K562 (cell line): ENCODE results near the gene SLC6A8. TPM values are rescaled to one million over a fixed set of nuclear protein-coding genes. Genes with fewer than 3 reads are reported as not detected.

ENCODE experiments used
- ATAC-seq: fragments of 200-7000 bp; cut with Tn5 transposase; 3 replicates; pipeline ENCODE4 v1.9.1; 2020; ENCODE audit warnings: moderate library complexity
- BruUV-seq: library from RNA; stranded (reverse); fragments of 400-500 nt; replicated peaks from 2 replicates; lab custom pipeline; 2021; lab: Mats Ljungman, UMichigan
- CTCF ChIA-PET: fragments of 300-600 bp; formaldehyde crosslinking; extraction: SDS; loops from one replicate; lab custom pipeline; 2021; ENCODE audit warnings: low intra/inter-chr PET ratio; lab: Yijun Ruan, JAX
- POLR2A ChIA-PET: fragments of 300-600, 350-650 bp; sonication (Branson Sonifier 250); formaldehyde crosslinking; extraction: SDS; loops from one replicate; lab custom pipeline; 2021; ENCODE audit warnings: antibody characterized with exemption, inconsistent platforms; lab: Yijun Ruan, JAX
- DNase-seq, 4 experiments: peaks; one replicate each; pipeline versions ENCODE4 v3.0.0 to v3.0.0-alpha.2; 2011 to 2018; ENCODE audit warnings: low spot score in 3 of 4, mixed read lengths in 3 of 4; ENCODE audit errors: extremely low read depth in 1 of 4
- FAIRE-seq: peaks from 2 replicates; lab custom pipeline; 2011; peaks lifted over from hg19 to GRCh38; lab: Jason Lieb, UNC
- H2AFZ ChIP-seq: 2 replicates; pipeline ENCODE4 v1.6.0; 2011; ENCODE audit warnings: low read depth, low read length, control low read depth, inconsistent platforms
- H3K27ac ChIP-seq: fragments of 200-600 bp; 3 replicates; pipeline ENCODE4 v1.8.0; 2011; ENCODE audit warnings: low read depth, mild to moderate bottlenecking, control low read depth, inconsistent platforms, low read length, moderate library complexity, mixed read lengths; ENCODE audit errors: extremely low read depth
- H3K27me3 ChIP-seq, 2 experiments: fragments of 300-600 bp in 1 of 2; 2 replicates in 1 of 2; 3 replicates in 1 of 2; pipeline versions ENCODE4 v1.6.0 to v1.8.0; 2011; ENCODE audit warnings: inconsistent platforms in 2 of 2, low read length in 2 of 2, mild to moderate bottlenecking in 1 of 2, mixed read lengths in 1 of 2, moderate library complexity in 1 of 2; ENCODE audit not compliant: control insufficient read depth in 2 of 2, insufficient read depth in 2 of 2
- H3K36me3 ChIP-seq: fragments of 300-600 bp; 3 replicates; pipeline ENCODE4 v1.8.0; 2011; ENCODE audit warnings: mild to moderate bottlenecking, low read length, inconsistent platforms; ENCODE audit not compliant: control insufficient read depth, insufficient read depth
- H3K4me1 ChIP-seq, 2 experiments: fragments of 200-600 bp in 1 of 2; replicated peaks in 1 of 2; 2 replicates in 1 of 2; 3 replicates in 1 of 2; pipeline versions ENCODE4 v1.5.1 to v1.8.0; 2011; ENCODE audit warnings: inconsistent platforms in 2 of 2, low read length in 2 of 2, mild to moderate bottlenecking in 1 of 2, mixed read lengths in 1 of 2, moderate library complexity in 1 of 2; ENCODE audit not compliant: control insufficient read depth in 2 of 2, insufficient read depth in 2 of 2
- H3K4me2 ChIP-seq: 2 replicates; pipeline ENCODE4 v1.6.1; 2011; ENCODE audit warnings: low read length, control low read depth, inconsistent platforms, mixed read lengths; ENCODE audit not compliant: insufficient read depth
- H3K4me3 ChIP-seq: fragments of 200-600 bp; sonication (generic), shearing (Covaris generic); 2 replicates; pipeline ENCODE4 v1.5.1; 2016; ENCODE audit warnings: control low read depth, inconsistent platforms
- H3K79me2 ChIP-seq: fragments of 200-600 bp; 3 replicates; pipeline ENCODE4 v1.8.0; 2011; ENCODE audit warnings: low read length, inconsistent platforms; ENCODE audit not compliant: control insufficient read depth, insufficient read depth
- H3K9ac ChIP-seq, 2 experiments: 2 replicates each; pipeline versions ENCODE4 v1.6.0 to v1.6.1; 2011; ENCODE audit warnings: low read depth in 2 of 2, low read length in 2 of 2, control low read depth in 1 of 2, inconsistent platforms in 1 of 2, mild to moderate bottlenecking in 1 of 2, mixed read lengths in 1 of 2; ENCODE audit not compliant: insufficient read depth in 1 of 2
- H3K9me1 ChIP-seq: one replicate; pipeline ENCODE4 v1.6.0; 2011; ENCODE audit warnings: inconsistent platforms, mild to moderate bottlenecking, low read length, moderate library complexity; ENCODE audit not compliant: control insufficient read depth, insufficient read depth
- H3K9me3 ChIP-seq: replicated peaks from 2 replicates; pipeline ENCODE4 v1.5.1; 2011; ENCODE audit warnings: low read depth, low read length, inconsistent platforms; ENCODE audit not compliant: control insufficient read depth, insufficient read depth
- H4K20me1 ChIP-seq: replicated peaks from 2 replicates; pipeline ENCODE4 v1.6.1; 2011; ENCODE audit warnings: low read length, inconsistent platforms, mixed read lengths; ENCODE audit not compliant: control insufficient read depth, insufficient read depth
- BCL6 ChIP-seq: fragments of 250-450 bp; sonication (Bioruptor Pico); IDR thresholded peaks from 2 replicates; pipeline ENCODE4 v1.4.0; 2020
- FOXK1 ChIP-seq: sonication (generic); formaldehyde crosslinking; IDR thresholded peaks from 2 replicates; pipeline ENCODE4 v1.8.0; 2022; ENCODE audit warnings: missing genetic modification reagents, mild to moderate bottlenecking, borderline replicate concordance
- MCM3 ChIP-seq: fragments of 450-650 bp; IDR thresholded peaks from 2 replicates; pipeline ENCODE4 v1.6.1; 2016
- POLR2AphosphoS5 ChIP-seq: IDR thresholded peaks from 2 replicates; pipeline ENCODE4 v1.6.1; 2011; ENCODE audit warnings: mild to moderate bottlenecking, low read depth, low read length, moderate library complexity; ENCODE audit not compliant: control insufficient read depth, insufficient read depth
- POLR2G ChIP-seq: fragments of 200-400 bp; formaldehyde crosslinking; IDR thresholded peaks from 2 replicates; pipeline ENCODE4 v1.6.1; 2017; ENCODE audit warnings: low read depth, mild to moderate bottlenecking, antibody characterized with exemption, low read length, moderate library complexity
- PURB ChIP-seq: sonication (generic); formaldehyde crosslinking; IDR thresholded peaks from 2 replicates; pipeline ENCODE4 v1.9.0; 2021; ENCODE audit warnings: low read depth, mild to moderate bottlenecking, missing genetic modification reagents
- RBFOX2 ChIP-seq: fragments of 200-400 bp; formaldehyde crosslinking; IDR thresholded peaks from 2 replicates; pipeline ENCODE4 v1.6.1; 2017; ENCODE audit warnings: low read depth, mild to moderate bottlenecking, low read length, moderate library complexity
- THRAP3 ChIP-seq: fragments of 450-650 bp; IDR thresholded peaks from 2 replicates; pipeline ENCODE4 v1.6.1; 2016; ENCODE audit warnings: mild to moderate bottlenecking, inconsistent platforms, borderline replicate concordance
- ZNF282 ChIP-seq: sonication (generic); formaldehyde crosslinking; IDR thresholded peaks from 2 replicates; pipeline ENCODE4 v1.8.1; 2023; ENCODE audit warnings: missing genetic modification reagents
- whole genome bisulfite sequencing: fragments of 100-300 bp; shearing (Covaris generic); methylation state at CpG from one replicate; pipeline ENCODE4 v1.1.6; 2016; ENCODE audit warnings: low coverage, mixed read lengths; ENCODE audit not compliant: insufficient coverage; ENCODE audit errors: missing lambda C conversion rate; 5-methylcytosine and 5-hydroxymethylcytosine counted together
- in situ Hi-C: fragments of 300-500 bp; cut with MboI; formaldehyde crosslinking; loops from 4 replicates; pipeline ENCODE4 v1.15.0; 2018; ENCODE audit warnings: inconsistent platforms, mixed read lengths
- intact Hi-C: fragments of 100-400 bp; cut with micrococcal nuclease; formaldehyde crosslinking; loops from 2 replicates; pipeline ENCODE4 v1.14.2; 2022
- polyA plus RNA-seq, 8 experiments: library from polyadenylated mRNA; depleted of rRNA in 4 of 8; stranded (reverse) in 5 of 8; unstranded in 3 of 8; fragments of >200 nt; fragmentation: Nextera tagmentation in 2 of 8; fragmentation: Illumina TruSeq in 1 of 8; extraction: Ambion mirVana in 2 of 8; extraction: Trizol in 1 of 8; gene quantifications; 2 replicates each; pipeline versions ENCODE4 v1.2.1 to v1.2.3, GENCODE V29; 2011 to 2014; ENCODE audit warnings: inconsistent platforms in 1 of 8, missing spikeins in 1 of 8
- total RNA-seq, 7 experiments: library from RNA; depleted of rRNA in 6 of 7; stranded (reverse); fragments of >200 nt in 6 of 7; fragmentation: Illumina TruSeq in 2 of 7; extraction: Trizol in 2 of 7; gene quantifications; 2 replicates each; pipeline versions ENCODE4 v1.2.1 to v1.2.3, GENCODE V29; 2011 to 2021; ENCODE audit warnings: low replicate concordance in 1 of 7
- TF ChIP-seq, protein P1 (sequence below): sonication (generic); formaldehyde crosslinking; IDR thresholded peaks from 2 replicates; pipeline ENCODE4 v1.8.1; 2023; ENCODE audit warnings: missing genetic modification reagents, mild to moderate bottlenecking, borderline replicate concordance
- TF ChIP-seq, protein P2 (sequence below): fragments of 200-800 bp; sonication (Bioruptor generic); IDR thresholded peaks from 2 replicates; pipeline ENCODE4 v1.6.1; 2017; ENCODE audit warnings: missing genetic modification characterization, missing compliant biosample characterization

Gene SLC6A8
- total and polyA plus RNA-seq, 9 of the 15 experiments (the other 6 are each of a cell fraction or from before 2014, with no cell fraction given), result 0.68 to 144 (median 34.3) TPM

GRCh38 chrX:153696100-153696499, 8.4 kb downstream of the SLC6A8 start:
- Histone ChIP-seq H3K9me3 (no peaks in the 10 kb centered on the region), H3K9me1 (peaks cover 4% of the 10 kb centered on the region), H3K79me2 (peaks cover 11% of the 10 kb centered on the region; the same call in 2 of the 3 replicates), H3K36me3 (peaks cover 63% of the 10 kb centered on the region; the same call in 1 of the 3 replicates), H3K9ac (no peak overlapping the region; a peak in 1 of 4 replicates), H3K27me3 (no peaks in the 10 kb centered on the region), H3K4me2 (no peak overlapping the region), H3K4me1 (peaks cover 0 to 45% of the 10 kb centered on the region in 2 experiments; a peak in 3 of 5 replicates), H4K20me1 (peaks cover 5% of the 10 kb centered on the region; the same call in 1 of the 2 replicates), H3K27ac (no peak overlapping the region), H2AFZ (no peak overlapping the region), H3K4me3 (no peak overlapping the region)
- BruUV-seq, result TSS peak; percentile 29
- 85% methylated on average over 14 of the region's 15 CpGs for WGBS
- in situ Hi-C loops (no loop called here), intact Hi-C loops (no loop called here)
- ChIA-PET CTCF (no interaction called here), POLR2A (interaction anchor here (1.6 kb wide), 1 partner anchor 12 kb away, joined by 4 read pairs; no protein-coding TSS in a partner anchor)
- FAIRE-seq (no peak), ATAC-seq (peak; percentile 2; the same call in 1 of the 3 replicates), DNase-seq (no peak)
- no peak for TF ChIP-seq ZNF282 (CRISPR knock-in tag)
- TF ChIP-seq PURB (CRISPR knock-in tag), result no peak
- no peak for TF ChIP-seq MCM3
- TF ChIP-seq, protein P1, sequence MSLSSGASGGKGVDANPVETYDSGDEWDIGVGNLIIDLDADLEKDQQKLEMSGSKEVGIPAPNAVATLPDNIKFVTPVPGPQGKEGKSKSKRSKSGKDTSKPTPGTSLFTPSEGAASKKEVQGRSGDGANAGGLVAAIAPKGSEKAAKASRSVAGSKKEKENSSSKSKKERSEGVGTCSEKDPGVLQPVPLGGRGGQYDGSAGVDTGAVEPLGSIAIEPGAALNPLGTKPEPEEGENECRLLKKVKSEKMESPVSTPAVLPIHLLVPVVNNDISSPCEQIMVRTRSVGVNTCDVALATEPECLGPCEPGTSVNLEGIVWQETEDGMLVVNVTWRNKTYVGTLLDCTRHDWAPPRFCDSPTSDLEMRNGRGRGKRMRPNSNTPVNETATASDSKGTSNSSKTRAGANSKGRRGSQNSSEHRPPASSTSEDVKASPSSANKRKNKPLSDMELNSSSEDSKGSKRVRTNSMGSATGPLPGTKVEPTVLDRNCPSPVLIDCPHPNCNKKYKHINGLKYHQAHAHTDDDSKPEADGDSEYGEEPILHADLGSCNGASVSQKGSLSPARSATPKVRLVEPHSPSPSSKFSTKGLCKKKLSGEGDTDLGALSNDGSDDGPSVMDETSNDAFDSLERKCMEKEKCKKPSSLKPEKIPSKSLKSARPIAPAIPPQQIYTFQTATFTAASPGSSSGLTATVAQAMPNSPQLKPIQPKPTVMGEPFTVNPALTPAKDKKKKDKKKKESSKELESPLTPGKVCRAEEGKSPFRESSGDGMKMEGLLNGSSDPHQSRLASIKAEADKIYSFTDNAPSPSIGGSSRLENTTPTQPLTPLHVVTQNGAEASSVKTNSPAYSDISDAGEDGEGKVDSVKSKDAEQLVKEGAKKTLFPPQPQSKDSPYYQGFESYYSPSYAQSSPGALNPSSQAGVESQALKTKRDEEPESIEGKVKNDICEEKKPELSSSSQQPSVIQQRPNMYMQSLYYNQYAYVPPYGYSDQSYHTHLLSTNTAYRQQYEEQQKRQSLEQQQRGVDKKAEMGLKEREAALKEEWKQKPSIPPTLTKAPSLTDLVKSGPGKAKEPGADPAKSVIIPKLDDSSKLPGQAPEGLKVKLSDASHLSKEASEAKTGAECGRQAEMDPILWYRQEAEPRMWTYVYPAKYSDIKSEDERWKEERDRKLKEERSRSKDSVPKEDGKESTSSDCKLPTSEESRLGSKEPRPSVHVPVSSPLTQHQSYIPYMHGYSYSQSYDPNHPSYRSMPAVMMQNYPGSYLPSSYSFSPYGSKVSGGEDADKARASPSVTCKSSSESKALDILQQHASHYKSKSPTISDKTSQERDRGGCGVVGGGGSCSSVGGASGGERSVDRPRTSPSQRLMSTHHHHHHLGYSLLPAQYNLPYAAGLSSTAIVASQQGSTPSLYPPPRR (CRISPR knock-in tag), result no peak
- no peak for TF ChIP-seq BCL6 (CRISPR knock-in tag)
- TF ChIP-seq, protein P2, sequence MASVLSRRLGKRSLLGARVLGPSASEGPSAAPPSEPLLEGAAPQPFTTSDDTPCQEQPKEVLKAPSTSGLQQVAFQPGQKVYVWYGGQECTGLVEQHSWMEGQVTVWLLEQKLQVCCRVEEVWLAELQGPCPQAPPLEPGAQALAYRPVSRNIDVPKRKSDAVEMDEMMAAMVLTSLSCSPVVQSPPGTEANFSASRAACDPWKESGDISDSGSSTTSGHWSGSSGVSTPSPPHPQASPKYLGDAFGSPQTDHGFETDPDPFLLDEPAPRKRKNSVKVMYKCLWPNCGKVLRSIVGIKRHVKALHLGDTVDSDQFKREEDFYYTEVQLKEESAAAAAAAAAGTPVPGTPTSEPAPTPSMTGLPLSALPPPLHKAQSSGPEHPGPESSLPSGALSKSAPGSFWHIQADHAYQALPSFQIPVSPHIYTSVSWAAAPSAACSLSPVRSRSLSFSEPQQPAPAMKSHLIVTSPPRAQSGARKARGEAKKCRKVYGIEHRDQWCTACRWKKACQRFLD, result no peak
- 0 out of 2 replicates have a peak, but pooled peaks have one; percentile 1 for TF ChIP-seq POLR2AphosphoS5
- TF ChIP-seq FOXK1, result no peak
- TF ChIP-seq THRAP3, result no peak
- peak; percentile 54; the same call in 1 of the 2 replicates for TF ChIP-seq RBFOX2
- peak; percentile 67 for TF ChIP-seq POLR2G
